HG02938 (cell line): ENCODE measurements around the gene PPP1R3A.

Source experiments
- ATAC-seq: cut with Tn5 transposase; IDR thresholded peaks from one replicate; pipeline ENCODE4 v1.9.1; 2021; ENCODE audit warnings: mild to moderate bottlenecking, moderate library complexity; ENCODE audit not compliant: unreplicated experiment

Gene PPP1R3A

GRCh38 chr7:113880559-113880958 lies 38.2 kb downstream of the PPP1R3A start:
- ATAC-seq, result no peak

GRCh38 chr7:113878394-113878992 lies 40.3 kb downstream of the PPP1R3A start:
- no peak for ATAC-seq

- no peak for ATAC-seq
Observed at GRCh38 chr7:113875224-113875623, 43.6 kb downstream of the PPP1R3A start.

- ATAC-seq, result no peak
Observed at GRCh38 chr7:113873554-113874151, 45.2 kb downstream of the PPP1R3A start.

GRCh38 chr7:113872981-113873380 lies 45.8 kb downstream of the PPP1R3A start:
- ATAC-seq, result no peak

- ATAC-seq, result no peak
Observed at GRCh38 chr7:113867325-113867724, 51.5 kb downstream of the PPP1R3A start.

DNA sequence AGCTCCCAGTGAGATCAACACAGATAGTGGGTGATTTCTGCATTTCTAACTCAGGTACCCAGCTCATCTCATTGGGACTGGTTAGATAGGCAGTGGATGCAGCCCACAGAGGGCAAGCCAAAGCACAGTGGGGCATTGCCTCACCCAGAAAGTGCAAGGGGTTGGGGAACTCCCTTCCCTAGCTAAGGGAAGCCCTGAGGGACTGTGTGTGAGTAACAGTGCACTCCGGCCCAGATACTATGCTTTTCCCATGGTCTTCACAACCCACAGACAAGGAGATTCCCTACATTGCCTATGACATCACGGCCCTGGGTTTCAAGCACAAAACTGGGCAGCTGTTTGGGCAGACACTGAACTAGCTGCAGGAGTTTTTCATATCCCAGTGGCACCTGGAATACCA lies 62.8 kb downstream of the PPP1R3A start:
- no peak for ATAC-seq

DNA sequence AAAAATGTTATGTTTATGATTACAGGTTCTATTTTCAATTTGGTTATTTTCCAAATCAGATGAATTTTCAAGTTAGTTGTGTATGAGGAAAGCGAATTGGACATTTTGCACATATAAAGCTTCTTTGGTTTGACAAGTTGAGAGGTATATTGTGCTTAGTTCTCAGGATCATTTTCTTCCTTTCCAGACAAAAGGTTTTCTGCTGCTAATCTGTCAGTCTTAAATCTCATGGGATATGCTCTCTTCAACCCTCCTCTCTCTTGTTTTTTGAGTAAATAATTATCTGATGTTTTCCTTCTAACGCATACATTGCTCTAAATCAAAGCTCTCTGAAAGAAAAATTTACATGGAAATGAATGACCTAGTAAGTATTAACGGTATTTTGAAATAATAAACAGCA lies 77.9 kb downstream of the PPP1R3A start:
- ATAC-seq, result no peak

DNA sequence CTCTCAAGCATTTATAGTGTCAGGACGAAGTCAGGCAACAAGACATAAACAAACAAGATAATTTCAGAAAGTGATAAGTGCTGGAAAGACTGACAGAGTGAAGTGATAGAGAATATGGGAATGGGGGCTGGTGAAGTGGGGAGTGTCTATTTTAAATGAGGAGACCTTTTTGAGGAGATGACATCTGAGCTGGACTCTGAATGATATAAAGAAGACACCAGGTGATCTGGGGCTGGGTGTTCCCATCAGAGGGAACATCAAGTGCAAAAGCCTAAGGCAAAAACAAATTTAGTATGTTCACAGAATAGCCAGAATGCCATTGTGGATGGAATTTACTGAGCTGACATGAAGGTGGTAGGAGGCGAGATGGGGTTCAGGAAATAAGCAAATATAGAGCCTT lies 83.4 kb downstream of the PPP1R3A start:
- ATAC-seq, result no peak

GRCh38 chr7:113832196-113832745 lies 86.5 kb downstream of the PPP1R3A start:
- no peak for ATAC-seq

DNA sequence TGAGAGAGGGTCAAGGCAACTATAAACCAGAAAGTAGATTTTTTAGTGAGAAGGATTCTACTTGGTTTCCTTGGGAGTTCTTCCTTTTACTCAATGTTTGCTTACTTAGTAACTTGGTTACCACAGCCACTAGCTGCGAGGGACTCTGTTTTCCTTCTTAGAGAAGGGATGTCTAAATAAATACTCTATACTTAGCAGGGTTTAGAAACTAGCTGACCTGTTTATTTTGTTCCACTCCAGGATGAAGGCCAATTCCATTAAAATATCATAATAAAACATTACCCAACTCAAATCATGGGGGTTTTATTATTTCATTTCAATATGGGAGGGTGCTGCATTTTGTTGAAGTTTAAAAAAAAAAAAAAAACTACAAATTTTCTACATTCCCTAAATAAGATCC lies 87.3 kb downstream of the PPP1R3A start:
- no peak for ATAC-seq

DNA sequence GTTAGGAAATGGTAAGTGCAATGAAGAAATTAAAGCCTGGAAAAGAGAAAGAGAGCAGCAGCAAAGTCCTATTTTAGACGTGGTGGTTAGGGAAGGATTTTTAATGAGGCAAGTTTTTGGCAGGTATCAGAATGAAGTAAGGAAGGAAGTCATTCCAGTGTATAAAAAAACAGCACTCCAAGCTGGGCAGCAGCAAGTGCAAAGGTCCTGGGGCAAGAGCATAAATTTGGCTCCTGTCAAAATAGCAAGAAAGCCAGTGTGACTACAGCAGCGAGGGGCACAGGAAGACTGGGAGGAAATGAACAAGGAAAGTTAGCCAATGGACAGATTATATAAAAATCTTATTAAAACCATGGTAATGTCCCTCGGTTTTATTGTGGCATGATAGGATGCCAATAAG lies 90.2 kb downstream of the PPP1R3A start:
- ATAC-seq, result no peak
